ENCODE data around the gene MAN2B2. TPM values are rescaled to one million over a fixed set of nuclear protein-coding genes. Genes with fewer than 3 reads are reported as not detected.

MAN2B2 gene
- total RNA-seq, 4 donors from 2014 or later: 9.0 to 23.3 (median 14.3) TPM

GRCh38 chr4:6555519-6555918 is 19.5 kb upstream of the MAN2B2 start:
- intact Hi-C loops (cut with DNase I): no loop called here
- H3K36me3 ChIP-seq: no peaks in the 10 kb centered on the region
- H3K27me3 ChIP-seq: peaks cover 0 to 81% (median 0%) of the 10 kb centered on the region in 4 donors
- TF ChIP-seq POLR2A (IDR thresholded peaks at IDR 0.05): no peak
- no peak for TF ChIP-seq CTCF (IDR thresholded peaks at IDR 0.05)
- no peak overlapping the region for H3K4me3 ChIP-seq
- H3K27ac ChIP-seq: no peak overlapping the region
- WGBS, 2 donors: 0% methylated on average over 1 of the region's 13 CpGs; no CpG with 5 or more reads in 1 of the 2 donors
- no peak for DNase-seq
- peaks cover 0 to 10% (median 0%) of the 10 kb centered on the region in 3 donors for H3K4me1 ChIP-seq
- H3K9me3 ChIP-seq: peaks cover 0 to 13% (median 12%) of the 10 kb centered on the region in 3 donors

- TF ChIP-seq CTCF (IDR thresholded peaks at IDR 0.05) (no peak), POLR2A (IDR thresholded peaks at IDR 0.05) (no peak)
- peaks cover 0 to 79% (median 0%) of the 10 kb centered on the region in 4 donors for H3K27me3 ChIP-seq
- no peak for DNase-seq
- H3K27ac ChIP-seq: no peak overlapping the region
- H3K4me3 ChIP-seq: no peak overlapping the region
- H3K4me1 ChIP-seq: peaks cover 0 to 10% (median 0%) of the 10 kb centered on the region in 3 donors
- intact Hi-C loops (cut with DNase I): no loop called here
- WGBS, 2 donors: 39 to 71% methylated on average over 6 of the region's 6 CpGs
- H3K9me3 ChIP-seq: peaks cover 0 to 13% (median 12%) of the 10 kb centered on the region in 3 donors
- no peaks in the 10 kb centered on the region for H3K36me3 ChIP-seq
Measured at GRCh38 chr4:6556263-6556662, 18.7 kb upstream of the MAN2B2 start.

GRCh38 chr4:6557185-6557584 is 17.8 kb upstream of the MAN2B2 start:
- 75 to 77% methylated on average over 5 of the region's 5 CpGs for WGBS, 2 donors
- H3K36me3 ChIP-seq: no peaks in the 10 kb centered on the region
- H3K27ac ChIP-seq: no peak overlapping the region
- H3K27me3 ChIP-seq: peaks cover 0 to 78% (median 0%) of the 10 kb centered on the region in 4 donors
- intact Hi-C loops (cut with DNase I): no loop called here
- no peak overlapping the region for H3K4me3 ChIP-seq
- DNase-seq: no peak
- TF ChIP-seq POLR2A (IDR thresholded peaks at IDR 0.05) (no peak), CTCF (IDR thresholded peaks at IDR 0.05) (no peak)
- H3K9me3 ChIP-seq: peaks cover 0 to 3% (median 3%) of the 10 kb centered on the region in 3 donors
- peaks cover 0 to 10% (median 0%) of the 10 kb centered on the region in 3 donors for H3K4me1 ChIP-seq

- intact Hi-C loops (cut with DNase I): no loop called here
- Histone ChIP-seq H3K9me3 (no peaks in the 10 kb centered on the region), H3K27ac (no peak overlapping the region), H3K4me3 (no peak overlapping the region), H3K4me1 (peaks cover under 1 to 14% (median 3%) of the 10 kb centered on the region in 3 donors), H3K36me3 (no peaks in the 10 kb centered on the region), H3K27me3 (peaks cover 0 to 78% (median under 1%) of the 10 kb centered on the region in 4 donors)
- TF ChIP-seq POLR2A (IDR thresholded peaks at IDR 0.05) (no peak), CTCF (IDR thresholded peaks at IDR 0.05) (no peak)
- no peak for DNase-seq
- 77 to 79% methylated on average over 4 to 8 of the region's 10 CpGs for WGBS, 2 donors
Measured at GRCh38 chr4:6557856-6558255, 17.1 kb upstream of the MAN2B2 start.

GRCh38 chr4:6560416-6561172 is 14.4 kb upstream of the MAN2B2 start:
- 67 to 69% methylated on average over 5 to 6 of the region's 10 CpGs for WGBS, 2 donors
- DNase-seq: no peak
- no peaks in the 10 kb centered on the region for H3K9me3 ChIP-seq
- H3K27ac ChIP-seq: no peak overlapping the region
- no peaks in the 10 kb centered on the region for H3K36me3 ChIP-seq
- H3K4me1 ChIP-seq: peaks cover 8 to 37% (median 17%) of the 10 kb centered on the region in 3 donors
- H3K4me3 ChIP-seq: no peak overlapping the region
- TF ChIP-seq POLR2A (IDR thresholded peaks at IDR 0.05): no peak
- TF ChIP-seq CTCF (IDR thresholded peaks at IDR 0.05): no peak
- intact Hi-C loops (cut with DNase I): no loop called here
- peaks cover 0 to 91% (median 7%) of the 10 kb centered on the region in 4 donors for H3K27me3 ChIP-seq
